Bronchial epithelial cell (primary cell): Measurements from ENCODE around the gene PLEKHJ1. TPM values are rescaled to one million over a fixed set of nuclear protein-coding genes. Genes with fewer than 3 reads are reported as not detected.
A peak's percentile ranks its signal among the peaks of the same experiment; 100 is the strongest.
"Not testable (repeated sequence)": the region's sequence is repeated elsewhere in the genome, so short reads cannot be mapped to it uniquely, and the experiment has no call there.

Experiments
- DNase-seq: peaks from one replicate; pipeline ENCODE4 v3.0.0-alpha.2; 2010; ENCODE audit warnings: low read depth
- FAIRE-seq: peaks from 2 replicates; lab custom pipeline; 2011; peaks lifted over from hg19 to GRCh38; lab: Jason Lieb, UNC
- H3K27me3 ChIP-seq: 2 replicates; pipeline ENCODE4 v1.5.1; 2011; ENCODE audit warnings: low read length; ENCODE audit not compliant: control insufficient read depth, insufficient read depth
- H3K36me3 ChIP-seq: 2 replicates; pipeline ENCODE4 v1.5.1; 2011; ENCODE audit warnings: low read length; ENCODE audit not compliant: control insufficient read depth, insufficient read depth
- H3K4me3 ChIP-seq: 2 replicates; pipeline ENCODE4 v1.5.1; 2011; ENCODE audit warnings: mild to moderate bottlenecking, low read depth, low read length, control low read depth
- CTCF ChIP-seq: IDR thresholded peaks from 2 replicates; pipeline ENCODE4 v1.5.1; 2011; ENCODE audit warnings: mild to moderate bottlenecking, moderate library complexity, low read length, control low read depth, inconsistent platforms; ENCODE audit not compliant: insufficient read depth, severe bottlenecking
- total RNA-seq: library from RNA; depleted of rRNA; stranded (reverse); fragments of >200 nt; gene quantifications from 2 replicates; pipeline ENCODE4 v1.2.1, GENCODE V29; 2014

PLEKHJ1 gene
- 49.3 and 59.8 TPM in 2 replicates for total RNA-seq

- no peaks in the 10 kb centered on the region for H3K27me3 ChIP-seq
- H3K36me3 ChIP-seq: peaks cover 18% of the 10 kb centered on the region
- H3K4me3 ChIP-seq: peak within 1 kb of the TSS; percentile 78
- peak; percentile 99 for TF ChIP-seq CTCF
- no peak for FAIRE-seq
- peak; percentile 90 for DNase-seq
Measured at GRCh38 chr19:2236314-2237050, at the start of gene PLEKHJ1, which contains the start of gene SF3A2. Gene PLEKHJ1, minus strand, starts transcription at chr19:2236329. Its CDS starts 81 bp downstream, at chr19:2236248. Gene SF3A2, plus strand, starts transcription at chr19:2236824. Its CDS starts 6,595 bp downstream, at chr19:2243419.

- no peak for DNase-seq
- TF ChIP-seq CTCF: no peak
- no peak overlapping the region for H3K4me3 ChIP-seq
- no peaks in the 10 kb centered on the region for H3K36me3 ChIP-seq
- FAIRE-seq: no peak
- H3K27me3 ChIP-seq: peaks cover 17% of the 10 kb centered on the region
Measured at GRCh38 chr19:2283835-2284507, 47.8 kb upstream of the PLEKHJ1 start.

- FAIRE-seq (no peak), DNase-seq (no peak)
- Histone ChIP-seq H3K4me3 (no peak overlapping the region), H3K27me3 (peaks cover 7% of the 10 kb centered on the region), H3K36me3 (no peaks in the 10 kb centered on the region)
- no peak for TF ChIP-seq CTCF
Measured at GRCh38 chr19:2282862-2283237, 46.7 kb upstream of the PLEKHJ1 start.

GRCh38 chr19:2282062-2282861, 46.1 kb upstream of the PLEKHJ1 start, which contains the start of gene PEAK3:
Gene PEAK3, minus strand, starts transcription at chr19:2282175. Its CDS starts 1,244 bp downstream, at chr19:2280931.
- DNase-seq (no peak), FAIRE-seq (no peak)
- H3K36me3 ChIP-seq: no peaks in the 10 kb centered on the region
- no peak within 1 kb of the TSS for H3K4me3 ChIP-seq
- H3K27me3 ChIP-seq: peaks cover 4% of the 10 kb centered on the region
- no peak for TF ChIP-seq CTCF

- not testable (repeated sequence) for H3K4me3 ChIP-seq, FAIRE-seq, DNase-seq, H3K27me3 ChIP-seq, H3K36me3 ChIP-seq
Measured at GRCh38 chr19:2281265-2282061, 45.3 kb upstream of the PLEKHJ1 start.
